ENCODE data around the gene ALOX12B. TPM values are rescaled to one million over a fixed set of nuclear protein-coding genes. Genes with fewer than 3 reads are reported as not detected.
A peak's percentile ranks its signal among the peaks of the same experiment; 100 is the strongest.
"Not testable (repeated sequence)": the region's sequence is repeated elsewhere in the genome, so short reads cannot be mapped to it uniquely, and the experiment has no call there.

The ALOX12B gene
- total and polyA plus RNA-seq, 5 experiments from 2014 or later: 0.80 to 2.3 (median 1.5) TPM

- POLR2A ChIA-PET: interaction anchor here (0.9 to 1.5 kb wide), 2 partner anchors 38 to 82 kb away, joined by 3 read pairs; no protein-coding TSS in a partner anchor
- peaks cover 15 to 30% (median 28%) of the 10 kb centered on the region in 4 donors for H3K4me1 Mint-ChIP-seq
- DNase-seq: peak in 1 of 10 donors; percentile 18
- H3K9me3 Mint-ChIP-seq: no peaks in the 10 kb centered on the region
- peak overlapping the region; percentile 72 to 88 (median 83) for H3K4me3 Mint-ChIP-seq
- peaks cover 6 to 50% (median 31%) of the 10 kb centered on the region in 5 donors for H3K27me3 Mint-ChIP-seq
- H3K27ac Mint-ChIP-seq: peak overlapping the region in 3 of 10 donors; percentile 23 to 63 (median 49)
- peak; percentile 23 to 45 for ATAC-seq
- no peaks in the 10 kb centered on the region for H3K36me3 Mint-ChIP-seq
Observed at GRCh38 chr17:8072341-8072728, 15.2 kb downstream of the ALOX12B start.

GRCh38 chr17:8071496-8071895 is 16.0 kb downstream of the ALOX12B start:
- peak overlapping the region in 3 of 10 donors; percentile 10 to 77 (median 16) for H3K4me3 Mint-ChIP-seq
- no peak overlapping the region for H3K27ac Mint-ChIP-seq

GRCh38 chr17:8069587-8069860 is 18.0 kb downstream of the ALOX12B start:
- no peaks in the 10 kb centered on the region for H3K9me3 Mint-ChIP-seq
- POLR2A ChIA-PET: interaction anchor here (0.7 to 1.0 kb wide), 2 partner anchors 10 to 183 kb away, joined by 3 read pairs; no protein-coding TSS in a partner anchor
- H3K36me3 Mint-ChIP-seq: no peaks in the 10 kb centered on the region
- H3K4me3 Mint-ChIP-seq: no peak overlapping the region
- DNase-seq (no peak), ATAC-seq (no peak)
- H3K27ac Mint-ChIP-seq: peak overlapping the region in 1 of 10 donors; percentile 67
- peaks cover 6 to 43% (median 26%) of the 10 kb centered on the region in 5 donors for H3K27me3 Mint-ChIP-seq
- H3K4me1 Mint-ChIP-seq: peaks cover 10 to 28% (median 25%) of the 10 kb centered on the region in 4 donors

More at GRCh38 chr17:8071496-8071895, 16.0 kb downstream of the ALOX12B start:
- Mint-ChIP-seq H3K4me1 (peaks cover 13 to 30% (median 28%) of the 10 kb centered on the region in 4 donors), H3K27me3 (peaks cover 6 to 50% (median 31%) of the 10 kb centered on the region in 5 donors), H3K36me3 (no peaks in the 10 kb centered on the region), H3K9me3 (no peaks in the 10 kb centered on the region)
- ATAC-seq: no peak
- DNase-seq: no peak
- POLR2A ChIA-PET: interaction anchor here (0.9 to 1.5 kb wide), 2 partner anchors 39 to 81 kb away, joined by 3 read pairs; no protein-coding TSS in a partner anchor

- no peak for ATAC-seq
- POLR2A ChIA-PET: interaction anchor here (1.0 kb wide), 1 partner anchor 11 kb away, joined by 3 read pairs; no protein-coding TSS in a partner anchor
- DNase-seq: no peak
Observed at GRCh38 chr17:8068736-8069586, 18.6 kb downstream of the ALOX12B start.

GRCh38 chr17:8067806-8068205 is 19.7 kb downstream of the ALOX12B start:
- peaks cover 11 to 45% (median 29%) of the 10 kb centered on the region in 5 donors for H3K27me3 Mint-ChIP-seq
- H3K36me3 Mint-ChIP-seq: no peaks in the 10 kb centered on the region
- peaks cover 4 to 11% (median 10%) of the 10 kb centered on the region in 4 donors for H3K4me1 Mint-ChIP-seq

More at GRCh38 chr17:8068736-8069586, 18.6 kb downstream of the ALOX12B start:
- no peaks in the 10 kb centered on the region for H3K36me3 Mint-ChIP-seq
- peaks cover 10 to 23% (median 20%) of the 10 kb centered on the region in 4 donors for H3K4me1 Mint-ChIP-seq
- peak overlapping the region in 1 of 10 donors; percentile 49 for H3K27ac Mint-ChIP-seq
- H3K4me3 Mint-ChIP-seq: no peak overlapping the region
- no peaks in the 10 kb centered on the region for H3K9me3 Mint-ChIP-seq
- H3K27me3 Mint-ChIP-seq: peaks cover 6 to 43% (median 24%) of the 10 kb centered on the region in 5 donors

GRCh38 chr17:8066841-8067775 is 20.4 kb downstream of the ALOX12B start:
- peaks cover 3 to 4% (median 4%) of the 10 kb centered on the region in 4 donors for H3K4me1 Mint-ChIP-seq
- DNase-seq (no peak), ATAC-seq (no peak)
- H3K9me3 Mint-ChIP-seq: no peaks in the 10 kb centered on the region
- peak overlapping the region in 1 of 10 donors; percentile 38 for H3K27ac Mint-ChIP-seq
- H3K4me3 Mint-ChIP-seq: no peak overlapping the region
- POLR2A ChIA-PET: no interaction called here
- H3K27me3 Mint-ChIP-seq: peaks cover 13 to 48% (median 31%) of the 10 kb centered on the region in 5 donors
- no peaks in the 10 kb centered on the region for H3K36me3 Mint-ChIP-seq

More at GRCh38 chr17:8067806-8068205, 19.7 kb downstream of the ALOX12B start:
- no peak for ATAC-seq
- Mint-ChIP-seq H3K4me3 (no peak overlapping the region), H3K9me3 (no peaks in the 10 kb centered on the region), H3K27ac (no peak overlapping the region)
- no peak for DNase-seq
- POLR2A ChIA-PET: no interaction called here

GRCh38 chr17:8064561-8065019 is 22.9 kb downstream of the ALOX12B start:
- POLR2A ChIA-PET: no interaction called here
- Mint-ChIP-seq H3K9me3 (no peaks in the 10 kb centered on the region), H3K36me3 (no peaks in the 10 kb centered on the region), H3K27ac (no peak overlapping the region), H3K4me3 (no peak overlapping the region), H3K27me3 (peaks cover 26 to 45% (median 35%) of the 10 kb centered on the region in 5 donors), H3K4me1 (peaks cover 0 to 4% (median 2%) of the 10 kb centered on the region in 4 donors)
- ATAC-seq (no peak), DNase-seq (no peak)

- DNase-seq (peak in 1 of 10 donors; percentile 19), ATAC-seq (no peak)
- POLR2A ChIA-PET: no interaction called here
- H3K36me3 Mint-ChIP-seq: no peaks in the 10 kb centered on the region
- no peak overlapping the region for H3K4me3 Mint-ChIP-seq
- no peak overlapping the region for H3K27ac Mint-ChIP-seq
- peaks cover 26 to 51% (median 39%) of the 10 kb centered on the region in 5 donors for H3K27me3 Mint-ChIP-seq
- H3K4me1 Mint-ChIP-seq: peaks cover 0 to 4% (median 2%) of the 10 kb centered on the region in 4 donors
- H3K9me3 Mint-ChIP-seq: no peaks in the 10 kb centered on the region
Observed at GRCh38 chr17:8063761-8064534, 23.6 kb downstream of the ALOX12B start.

- H3K27me3 Mint-ChIP-seq: peaks cover 29 to 60% (median 42%) of the 10 kb centered on the region in 5 donors
- peaks cover 0 to 4% (median 3%) of the 10 kb centered on the region in 4 donors for H3K4me1 Mint-ChIP-seq
- H3K4me3 Mint-ChIP-seq: no peak overlapping the region
- H3K9me3 Mint-ChIP-seq: no peaks in the 10 kb centered on the region
- no peak overlapping the region for H3K27ac Mint-ChIP-seq
- DNase-seq: no peak
- no peaks in the 10 kb centered on the region for H3K36me3 Mint-ChIP-seq
- no peak for ATAC-seq
- POLR2A ChIA-PET: no interaction called here
Observed at GRCh38 chr17:8062807-8063483, 24.6 kb downstream of the ALOX12B start.

GRCh38 chr17:8062435-8062806 is 25.1 kb downstream of the ALOX12B start:
- Mint-ChIP-seq H3K9me3 (no peaks in the 10 kb centered on the region), H3K4me1 (peaks cover 0 to 7% (median 4%) of the 10 kb centered on the region in 4 donors), H3K27ac (no peak overlapping the region), H3K4me3 (no peak overlapping the region), H3K27me3 (peaks cover 33 to 65% (median 45%) of the 10 kb centered on the region in 5 donors), H3K36me3 (no peaks in the 10 kb centered on the region)
- POLR2A ChIA-PET: no interaction called here
- no peak for DNase-seq
- no peak for ATAC-seq

- H3K4me1 Mint-ChIP-seq: peaks cover 0 to 13% (median 6%) of the 10 kb centered on the region in 4 donors
- H3K4me3 Mint-ChIP-seq, ATAC-seq, H3K27ac Mint-ChIP-seq, H3K9me3 Mint-ChIP-seq, POLR2A ChIA-PET, DNase-seq, H3K36me3 Mint-ChIP-seq: not testable (repeated sequence)
- peaks cover 34 to 71% (median 45%) of the 10 kb centered on the region in 5 donors for H3K27me3 Mint-ChIP-seq
Observed at GRCh38 chr17:8061851-8062250, 25.7 kb downstream of the ALOX12B start.

Measured in naive thymus-derived CD8-positive, alpha-beta T cell (primary cell).